Nephron (organoid): Measurements from ENCODE around the gene CHAD.

ENCODE experiments used
- H3K27ac Mint-ChIP-seq, 3 experiments: 2 replicates each; pipeline ENCODE4 v1.8.0; 2020; ENCODE audit warnings: mixed read lengths in 3 of 3, mild to moderate bottlenecking in 2 of 3, moderate library complexity in 1 of 3
- H3K27me3 Mint-ChIP-seq: 2 replicates; pipeline ENCODE4 v1.8.0; 2021; ENCODE audit warnings: low read depth, mild to moderate bottlenecking, moderate library complexity, mixed read lengths
- H3K36me3 Mint-ChIP-seq: 2 replicates; pipeline ENCODE4 v1.8.0; 2020; ENCODE audit warnings: low read depth, mixed read lengths
- H3K4me1 Mint-ChIP-seq: 2 replicates; pipeline ENCODE4 v1.8.0; 2020; ENCODE audit warnings: mixed read lengths
- H3K4me3 Mint-ChIP-seq, 3 experiments: 2 replicates each; pipeline ENCODE4 v1.8.0; 2020; ENCODE audit warnings: mild to moderate bottlenecking in 3 of 3, mixed read lengths in 3 of 3, moderate library complexity in 2 of 3
- H3K9me3 Mint-ChIP-seq: 2 replicates; pipeline ENCODE4 v1.8.0; 2020; ENCODE audit warnings: mixed read lengths
- CTCF ChIP-seq, 3 experiments: fragments of 200-600 bp; sonication (generic); IDR thresholded peaks; one replicate each; pipeline ENCODE4 v1.5.0; 2021; ENCODE audit warnings: antibody characterized with exemption in 3 of 3; ENCODE audit not compliant: unreplicated experiment in 3 of 3

The CHAD gene

GRCh38 chr17:50513495-50513894, 44.8 kb upstream of the CHAD start:
- Mint-ChIP-seq H3K9me3 (no peaks in the 10 kb centered on the region), H3K27me3 (no peaks in the 10 kb centered on the region), H3K36me3 (no peaks in the 10 kb centered on the region), H3K27ac (peak overlapping the region in 2 of 3 experiments; percentile 55 to 63), H3K4me1 (peaks cover 44% of the 10 kb centered on the region), H3K4me3 (no peak overlapping the region)
- TF ChIP-seq CTCF (IDR thresholded peaks at IDR 0.05; ENCODE audit: unreplicated experiment in 3 of 3): no peak

GRCh38 chr17:50511058-50511457, 42.4 kb upstream of the CHAD start:
- Mint-ChIP-seq H3K4me1 (peaks cover 45% of the 10 kb centered on the region), H3K9me3 (no peaks in the 10 kb centered on the region), H3K36me3 (no peaks in the 10 kb centered on the region), H3K27ac (peak overlapping the region; percentile 10 to 36 (median 33)), H3K27me3 (peaks cover 5% of the 10 kb centered on the region), H3K4me3 (no peak overlapping the region)
- TF ChIP-seq CTCF (IDR thresholded peaks at IDR 0.05; ENCODE audit: unreplicated experiment in 3 of 3): no peak

GRCh38 chr17:50508573-50509460, 40.1 kb upstream of the CHAD start:
- Mint-ChIP-seq H3K4me1 (peaks cover 35% of the 10 kb centered on the region), H3K27ac (peak overlapping the region; percentile 75 to 88 (median 77)), H3K9me3 (no peaks in the 10 kb centered on the region), H3K36me3 (no peaks in the 10 kb centered on the region), H3K4me3 (peak overlapping the region; percentile 84 to 90 (median 88)), H3K27me3 (peaks cover 6% of the 10 kb centered on the region)
- no peak for TF ChIP-seq CTCF (IDR thresholded peaks at IDR 0.05; ENCODE audit: unreplicated experiment in 3 of 3)

- H3K4me3 Mint-ChIP-seq: peak within 1 kb of the TSS; percentile 86 to 91 (median 89)
Measured at GRCh38 chr17:50507871-50508572, 39.3 kb upstream of the CHAD start, which contains the start of gene MYCBPAP. TSS of gene MYCBPAP (plus strand) at chr17:50508439. CDS start at chr17:50508675, 236 bp downstream.

GRCh38 chr17:50506298-50506697, 37.6 kb upstream of the CHAD start:
- Mint-ChIP-seq H3K9me3 (no peaks in the 10 kb centered on the region), H3K4me3 (peak overlapping the region in 2 of 3 experiments; percentile 57 to 73), H3K27me3 (peaks cover 13% of the 10 kb centered on the region), H3K4me1 (peaks cover 35% of the 10 kb centered on the region), H3K36me3 (no peaks in the 10 kb centered on the region), H3K27ac (no peak overlapping the region)
- no peak for TF ChIP-seq CTCF (IDR thresholded peaks at IDR 0.05; ENCODE audit: unreplicated experiment in 3 of 3)

More at GRCh38 chr17:50507871-50508572, 39.3 kb upstream of the CHAD start, which contains the start of gene MYCBPAP:
- TF ChIP-seq CTCF (IDR thresholded peaks at IDR 0.05; ENCODE audit: unreplicated experiment in 3 of 3): peak in 1 of 3 experiments; percentile 15
- H3K27me3 Mint-ChIP-seq: peaks cover 10% of the 10 kb centered on the region
- H3K4me1 Mint-ChIP-seq: peaks cover 34% of the 10 kb centered on the region
- peak within 1 kb of the TSS; percentile 90 to 96 (median 92) for H3K27ac Mint-ChIP-seq
- no peaks in the 10 kb centered on the region for H3K36me3 Mint-ChIP-seq
- no peaks in the 10 kb centered on the region for H3K9me3 Mint-ChIP-seq
